Ectodermal cell (in vitro differentiated cells): Measurements from ENCODE around the gene EDIL3.

Experiments used
- H3K27ac ChIP-seq: 2 replicates; pipeline ENCODE4 v1.7.0; 2013; ENCODE audit warnings: mild to moderate bottlenecking, low read depth, low read length; ENCODE audit not compliant: insufficient read depth, poor library complexity, severe bottlenecking
- H3K27me3 ChIP-seq: 2 replicates; pipeline ENCODE4 v1.7.0; 2013; ENCODE audit warnings: mild to moderate bottlenecking, low read length; ENCODE audit not compliant: insufficient read depth, control insufficient read depth, poor library complexity, severe bottlenecking
- H3K36me3 ChIP-seq: one replicate; pipeline ENCODE4 v1.7.0; 2013; ENCODE audit warnings: low read length; ENCODE audit not compliant: control insufficient read depth, insufficient read depth
- H3K4me1 ChIP-seq: one replicate; pipeline ENCODE4 v1.7.0; 2013; ENCODE audit warnings: low read length; ENCODE audit not compliant: control insufficient read depth, insufficient read depth
- H3K4me3 ChIP-seq: 2 replicates; pipeline ENCODE4 v1.7.0; 2013; ENCODE audit warnings: low read depth, low read length, control low read depth; ENCODE audit not compliant: insufficient read depth
- H3K9me3 ChIP-seq: 2 replicates; pipeline ENCODE4 v1.7.0; 2013; ENCODE audit warnings: mild to moderate bottlenecking, low read length, moderate library complexity; ENCODE audit not compliant: control insufficient read depth
- WGBS, 2 experiments: methylation state at CpG; one replicate each; pipeline ENCODE4 v1.1.7; 2013; ENCODE audit warnings: missing lambda C conversion rate in 2 of 2; 5-methylcytosine and 5-hydroxymethylcytosine counted together

Gene EDIL3

DNA sequence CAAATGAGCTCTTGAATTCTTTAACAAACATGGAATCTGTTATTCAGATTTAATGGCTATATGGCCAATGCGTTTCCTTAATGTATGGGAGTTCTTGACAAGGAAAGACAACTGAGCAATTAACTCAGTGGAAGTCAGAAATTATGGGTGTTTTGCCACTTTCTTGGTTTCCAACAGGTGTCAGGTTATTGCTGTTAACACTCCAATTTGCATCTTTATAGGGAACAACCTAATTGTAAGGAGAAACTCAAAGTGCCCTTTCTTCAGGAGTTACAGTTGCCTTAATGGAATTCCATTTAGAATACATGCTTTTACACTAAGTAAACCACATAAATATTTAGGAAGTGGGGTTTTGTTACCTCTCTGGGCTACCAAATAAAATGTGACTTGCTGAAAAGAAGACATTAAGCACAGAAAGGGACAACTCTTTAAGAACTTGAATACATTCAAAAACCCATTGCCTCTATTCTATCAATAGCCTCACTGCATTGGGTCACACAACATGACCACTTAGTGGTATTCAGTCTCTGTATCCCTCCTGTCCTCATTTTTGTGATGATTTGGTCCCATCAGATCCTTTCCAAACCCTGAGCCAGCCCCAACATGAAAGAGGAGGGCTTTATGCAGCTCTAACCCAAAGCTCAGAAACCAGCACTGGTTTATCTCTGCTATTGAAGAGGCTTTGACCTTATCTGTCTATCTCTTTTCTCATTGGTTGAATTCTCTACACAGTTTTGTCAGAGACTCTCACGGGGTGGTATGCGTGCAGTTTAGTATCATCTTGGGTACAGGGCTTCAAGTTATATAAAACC lies 118.7 kb downstream of the EDIL3 start:
- 68 to 77% methylated on average over 3 of the region's 3 CpGs for WGBS, 2 experiments
- Histone ChIP-seq H3K36me3 (no peaks in the 10 kb centered on the region), H3K4me3 (no peak overlapping the region), H3K27me3 (no peaks in the 10 kb centered on the region), H3K9me3 (no peaks in the 10 kb centered on the region), H3K4me1 (no peaks in the 10 kb centered on the region), H3K27ac (no peak overlapping the region)

DNA sequence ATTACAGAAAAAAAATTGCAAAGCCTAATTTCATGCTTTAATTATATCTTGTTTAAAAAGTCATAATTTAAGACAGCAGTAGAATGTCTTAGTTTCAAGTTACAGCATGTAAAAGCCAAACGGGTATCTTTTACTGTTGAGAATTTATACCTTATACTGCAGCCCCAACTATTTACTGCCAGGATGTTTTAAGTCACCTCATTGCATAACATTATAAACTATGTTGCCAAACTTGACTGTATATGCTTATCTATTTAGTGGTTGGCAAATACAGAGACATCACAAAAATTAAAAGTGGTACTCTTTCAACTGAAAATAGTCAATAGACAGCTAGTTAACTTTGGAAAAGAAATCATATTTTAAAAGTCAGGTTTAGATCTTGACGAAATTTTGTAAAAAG lies 119.5 kb downstream of the EDIL3 start:
- no peaks in the 10 kb centered on the region for H3K36me3 ChIP-seq
- H3K9me3 ChIP-seq: no peaks in the 10 kb centered on the region
- H3K27me3 ChIP-seq: no peaks in the 10 kb centered on the region
- WGBS, 2 experiments: 69% methylated on average over 2 of the region's 2 CpGs; no CpG with 5 or more reads in 1 of the 2 experiments
- no peak overlapping the region for H3K27ac ChIP-seq
- no peaks in the 10 kb centered on the region for H3K4me1 ChIP-seq
- H3K4me3 ChIP-seq: no peak overlapping the region

DNA sequence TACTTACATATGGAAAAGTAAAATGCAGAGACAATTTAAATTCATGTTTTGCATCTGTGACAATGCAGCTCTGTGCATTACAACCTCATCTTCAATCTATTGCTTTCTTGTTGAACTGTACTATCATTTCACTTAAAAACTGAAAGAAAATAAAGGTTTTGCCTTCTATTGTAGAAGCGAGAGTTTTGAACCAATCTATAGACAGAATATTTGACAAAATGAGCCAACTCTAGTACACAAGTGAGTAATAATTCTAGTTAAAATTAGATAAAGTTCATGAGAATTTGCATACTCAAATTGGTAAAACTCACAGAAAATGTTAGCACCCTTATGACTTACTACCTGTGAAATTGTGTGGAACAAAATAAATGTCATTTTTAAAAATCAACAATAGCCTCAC lies 123.7 kb downstream of the EDIL3 start:
- Histone ChIP-seq H3K9me3 (no peaks in the 10 kb centered on the region), H3K36me3 (no peaks in the 10 kb centered on the region), H3K4me3 (no peak overlapping the region), H3K27ac (no peak overlapping the region), H3K4me1 (no peaks in the 10 kb centered on the region), H3K27me3 (no peaks in the 10 kb centered on the region)
- WGBS, 2 experiments: 100% methylated on average over 1 of the region's 1 CpG; no CpG with 5 or more reads in 1 of the 2 experiments

DNA sequence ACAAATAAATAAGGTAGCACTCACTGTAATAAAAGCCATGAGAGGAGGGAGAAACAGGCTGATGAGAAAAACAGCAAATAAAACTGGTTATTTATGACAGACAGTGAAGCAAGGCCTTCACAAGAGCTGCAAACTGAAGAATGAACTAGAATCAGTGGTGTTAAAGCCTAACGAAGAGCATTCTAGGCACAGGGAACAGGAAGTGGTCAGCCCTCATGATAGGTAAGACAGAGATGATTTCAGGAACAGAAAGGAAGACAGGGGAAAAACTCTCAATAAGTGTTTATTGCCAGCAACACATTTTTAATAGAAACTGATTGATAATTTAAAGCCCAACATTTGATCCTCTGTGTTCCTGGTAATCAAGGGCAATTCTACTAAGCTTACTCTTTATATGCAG lies 124.5 kb downstream of the EDIL3 start:
- Histone ChIP-seq H3K4me1 (no peaks in the 10 kb centered on the region), H3K36me3 (no peaks in the 10 kb centered on the region), H3K9me3 (no peaks in the 10 kb centered on the region), H3K27me3 (no peaks in the 10 kb centered on the region), H3K4me3 (no peak overlapping the region), H3K27ac (no peak overlapping the region)
- whole genome bisulfite sequencing, 2 experiments: 86% methylated on average over 1 of the region's 1 CpG

DNA sequence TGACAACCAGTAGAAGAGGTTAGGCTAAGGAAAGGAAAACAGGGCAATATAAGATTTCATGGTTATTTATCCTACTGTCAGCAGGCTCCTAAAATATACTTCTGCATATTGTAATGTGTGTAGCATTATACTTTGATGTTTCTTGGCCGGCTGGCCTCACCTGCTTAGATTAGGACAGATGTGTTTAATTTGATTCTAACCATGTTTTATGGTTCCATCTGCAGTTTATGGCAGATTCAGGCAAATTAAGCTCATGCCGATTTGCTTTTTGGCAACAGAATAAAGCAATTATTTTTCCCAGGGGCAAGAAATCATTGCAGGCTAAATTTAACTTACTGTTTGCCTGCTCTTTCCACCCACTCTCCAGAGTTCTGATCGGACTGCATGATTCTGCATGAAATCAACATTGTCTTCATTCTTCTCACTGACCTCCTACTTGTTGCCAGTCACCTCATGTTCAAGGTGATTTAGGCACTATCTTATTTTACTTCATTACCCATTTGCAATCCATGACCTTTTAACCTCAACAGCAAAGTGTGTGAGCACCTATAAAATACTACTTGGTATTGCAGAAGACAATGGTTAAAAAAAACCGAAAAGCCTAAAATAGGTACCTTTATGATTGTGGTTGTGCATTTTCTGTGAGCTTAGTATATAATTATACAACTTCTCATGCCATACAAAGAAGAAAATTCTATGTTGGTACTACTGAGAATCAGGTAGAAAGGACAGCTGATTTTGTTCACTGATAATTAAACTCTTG lies 125.2 kb downstream of the EDIL3 start:
- no peaks in the 10 kb centered on the region for H3K9me3 ChIP-seq
- WGBS, 2 experiments: 95% methylated on average over 3 of the region's 4 CpGs
- H3K36me3 ChIP-seq: no peaks in the 10 kb centered on the region
- no peaks in the 10 kb centered on the region for H3K4me1 ChIP-seq
- no peak overlapping the region for H3K4me3 ChIP-seq
- H3K27me3 ChIP-seq: no peaks in the 10 kb centered on the region
- H3K27ac ChIP-seq: no peak overlapping the region

DNA sequence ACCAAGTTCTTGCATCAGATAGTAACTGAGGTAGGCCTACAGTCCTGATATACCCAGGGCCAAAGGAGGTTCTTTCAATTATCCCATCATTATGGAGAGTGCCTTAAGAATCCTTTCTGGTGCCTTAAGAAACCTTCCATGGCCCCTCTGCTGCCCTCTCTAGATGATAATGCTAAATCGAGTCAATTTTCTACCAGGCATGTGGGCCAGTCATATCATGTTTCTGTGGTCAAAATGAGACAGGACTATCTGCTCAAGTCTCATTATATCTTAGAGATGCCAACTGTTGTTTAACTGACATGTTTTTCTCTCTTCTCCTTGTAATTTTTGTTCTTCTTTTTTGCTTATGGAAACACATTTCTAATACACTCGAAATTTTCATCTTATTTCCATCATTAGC lies 127.6 kb downstream of the EDIL3 start:
- H3K4me3 ChIP-seq: no peak overlapping the region
- H3K4me1 ChIP-seq: no peaks in the 10 kb centered on the region
- no peaks in the 10 kb centered on the region for H3K9me3 ChIP-seq
- no peaks in the 10 kb centered on the region for H3K36me3 ChIP-seq
- WGBS, 2 experiments: 97 to 100% methylated on average over 1 to 2 of the region's 2 CpGs
- no peak overlapping the region for H3K27ac ChIP-seq
- H3K27me3 ChIP-seq: no peaks in the 10 kb centered on the region

DNA sequence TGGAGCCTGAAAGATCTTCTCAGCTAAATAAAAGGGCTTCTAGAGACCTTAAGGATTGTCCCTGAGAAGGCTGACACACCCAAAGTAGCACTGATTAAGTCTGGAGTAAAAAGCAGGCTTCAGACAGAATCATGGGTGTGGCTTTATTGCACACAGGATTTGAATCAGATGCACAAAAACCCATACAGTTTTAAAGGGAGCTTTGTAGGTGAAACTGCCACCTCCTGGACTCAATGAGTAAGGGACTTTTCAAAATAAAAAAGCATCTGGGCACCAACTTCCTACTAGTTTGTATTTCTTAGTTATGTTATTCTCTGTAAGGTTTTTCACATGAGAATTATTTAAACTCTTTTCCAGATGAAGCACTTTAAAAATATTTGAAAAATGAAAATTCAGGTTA lies 129.4 kb downstream of the EDIL3 start:
- Histone ChIP-seq H3K36me3 (no peaks in the 10 kb centered on the region), H3K4me3 (no peak overlapping the region), H3K27me3 (no peaks in the 10 kb centered on the region), H3K9me3 (no peaks in the 10 kb centered on the region), H3K4me1 (no peaks in the 10 kb centered on the region), H3K27ac (no peak overlapping the region)

DNA sequence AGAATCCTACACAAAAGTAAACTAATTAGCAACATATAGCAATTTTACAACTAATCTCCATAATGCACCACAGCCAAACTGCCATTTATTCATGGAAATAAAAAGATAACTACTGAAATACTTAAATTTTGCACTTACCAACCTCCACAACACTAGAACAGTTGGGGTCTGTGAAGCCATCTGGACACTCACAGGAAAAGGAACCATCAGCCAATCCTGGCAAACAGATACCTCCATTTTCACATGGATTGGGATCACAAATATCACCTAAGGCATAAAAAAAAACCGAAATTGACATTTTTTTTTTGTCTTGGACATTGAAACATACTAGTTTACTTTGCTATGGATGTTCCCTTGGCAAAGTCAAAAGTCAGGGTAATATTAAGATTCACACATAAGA lies 130.7 kb downstream of the EDIL3 start:
- Histone ChIP-seq H3K27ac (no peak overlapping the region), H3K27me3 (no peaks in the 10 kb centered on the region), H3K4me1 (no peaks in the 10 kb centered on the region), H3K36me3 (no peaks in the 10 kb centered on the region), H3K4me3 (no peak overlapping the region), H3K9me3 (no peaks in the 10 kb centered on the region)
- 95 to 100% methylated on average over 1 of the region's 1 CpG for whole genome bisulfite sequencing, 2 experiments

DNA sequence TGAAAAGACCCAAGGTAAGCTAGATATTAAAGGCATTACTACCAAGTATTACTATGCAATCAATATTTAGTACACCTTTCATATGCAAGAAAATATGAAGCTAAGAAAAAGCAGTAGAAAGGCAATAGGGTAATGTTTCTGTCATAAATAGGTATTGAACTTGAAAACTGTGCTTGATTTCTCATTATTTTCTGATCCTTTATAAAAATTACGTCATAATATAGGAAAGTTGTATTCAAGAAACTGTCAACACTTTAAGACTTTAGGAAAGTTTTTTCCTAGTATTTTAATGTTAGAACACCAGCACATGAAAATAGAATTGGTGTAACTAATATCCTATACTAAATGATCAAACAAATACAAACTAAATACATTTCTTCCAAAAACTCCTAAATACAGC lies 133.2 kb downstream of the EDIL3 start:
- no peak overlapping the region for H3K27ac ChIP-seq
- H3K36me3 ChIP-seq: no peaks in the 10 kb centered on the region
- no peaks in the 10 kb centered on the region for H3K9me3 ChIP-seq
- 100% methylated on average over 1 of the region's 1 CpG; no CpG with 5 or more reads in 1 of the 2 experiments for WGBS, 2 experiments
- H3K4me3 ChIP-seq: no peak overlapping the region
- no peaks in the 10 kb centered on the region for H3K27me3 ChIP-seq
- H3K4me1 ChIP-seq: no peaks in the 10 kb centered on the region

DNA sequence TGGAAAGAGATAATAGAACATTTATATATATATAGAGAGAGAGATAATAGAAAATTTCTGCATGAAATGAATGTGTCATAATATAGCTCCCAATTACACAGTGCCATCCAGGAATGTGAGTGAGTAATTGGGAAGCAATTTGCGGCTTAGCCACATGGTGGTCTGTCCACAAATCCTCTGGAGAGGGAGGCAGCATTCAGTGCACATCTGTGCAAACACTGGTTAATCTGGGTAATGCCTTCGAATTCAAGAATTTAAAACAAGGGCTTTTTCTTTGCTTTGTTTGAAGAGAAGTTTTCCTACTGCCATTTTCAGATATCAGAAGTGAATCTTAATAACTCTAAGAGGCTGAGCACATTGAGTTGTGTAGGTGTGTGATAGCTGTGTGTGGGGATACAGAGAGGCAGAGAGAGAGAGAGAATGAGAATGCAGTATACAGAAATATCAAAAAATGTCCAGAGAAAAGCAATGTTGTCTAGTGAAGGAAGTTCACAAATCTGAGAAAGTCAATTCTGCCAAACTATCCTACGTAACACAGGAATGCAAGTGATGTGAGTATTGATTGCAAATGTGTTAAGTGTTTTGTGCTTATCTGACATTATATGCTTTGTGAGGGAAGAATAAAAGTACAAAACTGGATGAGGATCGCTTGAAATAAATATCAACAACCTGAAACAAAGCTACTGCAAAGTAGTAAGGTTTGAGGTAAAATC lies 134.6 kb downstream of the EDIL3 start:
- Histone ChIP-seq H3K9me3 (no peaks in the 10 kb centered on the region), H3K27ac (no peak overlapping the region), H3K36me3 (no peaks in the 10 kb centered on the region), H3K4me1 (no peaks in the 10 kb centered on the region), H3K4me3 (no peak overlapping the region), H3K27me3 (no peaks in the 10 kb centered on the region)
- 86 to 90% methylated on average over 4 of the region's 4 CpGs for WGBS, 2 experiments
